GM12875 (cell line): ENCODE results near the gene PHLPP1.

Source experiments
- H3K4me3 ChIP-seq: one replicate; pipeline ENCODE4 v1.5.1; 2011; ENCODE audit warnings: low read depth, low read length, control low read depth
- CTCF ChIP-seq: IDR thresholded peaks from 2 replicates; pipeline ENCODE4 v1.5.1; 2011; ENCODE audit warnings: low read depth, mild to moderate bottlenecking, control low read depth, inconsistent platforms, low read length, moderate library complexity, borderline replicate concordance; ENCODE audit not compliant: insufficient read depth

Gene PHLPP1

DNA sequence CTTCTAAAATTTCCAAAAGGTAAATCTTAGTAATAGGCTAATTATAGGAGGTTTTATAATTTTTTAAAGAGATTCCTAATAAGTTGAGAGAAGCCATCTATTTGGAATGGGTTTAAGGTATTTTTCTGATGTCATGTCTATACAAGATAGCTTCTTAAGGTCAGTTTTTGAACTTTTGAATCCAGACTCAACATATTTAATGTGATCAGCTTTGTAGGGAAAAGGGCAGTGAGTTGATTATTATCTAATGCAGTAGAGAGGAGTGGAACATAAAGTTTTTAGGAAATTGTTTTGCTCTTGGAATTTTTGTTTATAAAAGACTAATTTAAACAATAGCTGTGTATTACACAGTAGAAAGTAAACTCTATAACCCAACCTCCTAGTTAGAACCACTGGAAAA lies 96.3 kb downstream of the PHLPP1 start:
- no peak overlapping the region for H3K4me3 ChIP-seq
- TF ChIP-seq CTCF, result no peak

GRCh38 chr18:62812242-62812641 lies 96.9 kb downstream of the PHLPP1 start:
- H3K4me3 ChIP-seq, result no peak overlapping the region

GRCh38 chr18:62812876-62813275 lies 97.5 kb downstream of the PHLPP1 start:
- H3K4me3 ChIP-seq, result no peak overlapping the region
- TF ChIP-seq CTCF, result no peak

More at GRCh38 chr18:62812242-62812641, 96.9 kb downstream of the PHLPP1 start:
- no peak for TF ChIP-seq CTCF

GRCh38 chr18:62814132-62814759 lies 98.9 kb downstream of the PHLPP1 start:
- TF ChIP-seq CTCF, result no peak
- H3K4me3 ChIP-seq, result no peak overlapping the region

GRCh38 chr18:62825382-62825781 lies 110.0 kb downstream of the PHLPP1 start:
- no peak for TF ChIP-seq CTCF
- no peak overlapping the region for H3K4me3 ChIP-seq

DNA sequence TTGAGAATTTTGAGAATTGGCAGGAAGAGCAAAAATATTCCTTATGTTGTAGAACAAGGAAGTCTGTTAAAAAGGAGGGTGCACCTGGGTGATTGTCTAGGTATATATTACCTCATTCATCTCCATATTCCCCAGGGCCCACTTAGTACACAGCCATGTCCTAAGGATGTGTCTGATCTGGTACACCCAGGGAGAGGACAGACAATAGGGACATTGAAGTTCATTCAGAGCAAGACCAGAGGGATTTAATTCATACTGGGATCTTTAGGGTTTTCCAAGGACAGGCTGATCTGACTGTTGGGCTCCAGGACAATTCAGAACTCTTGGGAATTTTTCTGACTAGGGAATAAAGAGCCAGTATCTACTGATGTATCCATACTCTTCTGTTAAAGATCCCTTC lies 112.1 kb downstream of the PHLPP1 start:
- no peak overlapping the region for H3K4me3 ChIP-seq
- no peak for TF ChIP-seq CTCF

DNA sequence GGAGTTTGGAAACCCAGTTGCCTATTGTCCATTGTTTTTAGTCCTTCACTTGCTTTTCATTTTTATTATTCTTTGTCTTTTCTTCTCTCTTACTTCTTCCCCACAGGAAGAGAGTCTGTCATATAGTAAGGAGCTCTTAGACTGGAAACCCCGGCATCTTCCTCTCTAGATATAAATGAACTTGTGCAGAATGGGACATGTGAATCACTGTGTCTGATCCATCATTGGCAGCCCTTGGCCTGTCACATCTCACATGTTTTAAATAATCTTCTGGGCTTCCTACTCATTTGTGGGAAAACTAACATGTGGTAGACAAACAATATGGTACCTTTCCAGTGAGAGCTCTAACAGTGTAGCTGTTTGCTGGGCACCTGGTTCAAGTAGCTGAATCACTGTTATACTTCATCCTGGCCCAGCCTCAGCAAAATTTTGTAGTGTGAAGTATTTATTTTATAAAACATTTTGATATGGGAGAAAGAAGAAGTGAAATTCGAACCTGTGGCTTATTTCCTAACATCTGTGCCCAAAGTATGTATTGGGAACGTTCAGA lies 112.8 kb downstream of the PHLPP1 start:
- TF ChIP-seq CTCF, result no peak

More for the DNA sequence above, 112.8 kb downstream of the PHLPP1 start:
- no peak overlapping the region for H3K4me3 ChIP-seq
